Measurements from ENCODE around the gene PKP3. TPM values are rescaled to one million over a fixed set of nuclear protein-coding genes. Genes with fewer than 3 reads are reported as not detected.

The PKP3 gene
- total RNA-seq, 4 donors from 2014 or later: 0.55 to 1.3 TPM; not detected in 2

DNA sequence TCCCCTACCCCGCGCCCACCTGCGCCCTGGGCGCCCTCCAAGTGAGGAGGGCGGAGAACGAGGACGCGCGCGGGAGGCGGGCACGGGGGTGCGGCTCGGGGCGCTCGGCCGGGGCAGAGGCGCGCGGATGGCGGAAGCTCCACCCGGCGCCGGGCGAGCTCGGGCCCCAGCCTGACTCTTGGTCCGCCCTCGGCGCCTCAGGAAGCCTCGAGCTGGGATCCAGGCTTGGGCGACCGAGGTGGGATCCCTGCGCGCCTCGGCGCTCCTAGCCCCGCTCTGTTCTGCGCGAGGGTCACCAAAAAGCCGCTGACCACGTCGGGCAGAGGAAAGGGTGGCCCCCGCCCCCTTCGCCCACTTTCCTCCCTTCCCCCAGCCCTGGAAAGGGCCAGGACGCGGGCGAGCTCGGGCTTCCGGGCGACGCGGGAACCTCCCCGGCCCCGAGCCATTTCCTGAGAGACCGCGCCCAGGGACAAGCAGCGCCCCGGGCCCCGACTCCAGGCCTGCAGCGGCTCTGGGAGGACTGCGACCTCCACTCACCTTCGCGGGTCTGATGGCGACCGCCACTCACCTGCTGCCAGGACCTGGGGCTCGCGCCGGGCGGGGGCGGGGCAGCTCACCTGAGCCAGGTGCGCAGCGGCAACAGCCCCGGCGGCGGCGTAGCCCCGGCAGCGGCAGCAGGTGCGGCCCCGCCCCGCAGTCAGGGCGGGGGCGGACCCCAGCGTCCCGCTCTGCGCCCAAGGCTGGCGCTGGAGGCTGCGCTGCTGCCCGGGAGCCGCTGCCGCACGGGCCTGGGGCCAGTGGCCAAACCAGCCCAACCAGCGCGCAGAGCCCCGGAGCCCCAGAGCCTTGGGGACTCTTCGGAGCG lies 23.0 kb downstream of the PKP3 start:
- DNase-seq (no peak), ATAC-seq (peak; percentile 36 to 51)
- Histone ChIP-seq H3K9me3 (no peaks in the 10 kb centered on the region), H3K4me3 (peak overlapping the region; percentile 42 to 56 (median 50)), H3K4me1 (no peaks in the 10 kb centered on the region), H3K27ac (peak overlapping the region; percentile 60 to 74 (median 68)), H3K36me3 (no peaks in the 10 kb centered on the region), H3K27me3 (peaks cover 28 to 54% (median 39%) of the 10 kb centered on the region in 3 donors)
- TF ChIP-seq POLR2A (IDR thresholded peaks at IDR 0.05): peak; percentile 15 to 23
- TF ChIP-seq, protein P1, sequence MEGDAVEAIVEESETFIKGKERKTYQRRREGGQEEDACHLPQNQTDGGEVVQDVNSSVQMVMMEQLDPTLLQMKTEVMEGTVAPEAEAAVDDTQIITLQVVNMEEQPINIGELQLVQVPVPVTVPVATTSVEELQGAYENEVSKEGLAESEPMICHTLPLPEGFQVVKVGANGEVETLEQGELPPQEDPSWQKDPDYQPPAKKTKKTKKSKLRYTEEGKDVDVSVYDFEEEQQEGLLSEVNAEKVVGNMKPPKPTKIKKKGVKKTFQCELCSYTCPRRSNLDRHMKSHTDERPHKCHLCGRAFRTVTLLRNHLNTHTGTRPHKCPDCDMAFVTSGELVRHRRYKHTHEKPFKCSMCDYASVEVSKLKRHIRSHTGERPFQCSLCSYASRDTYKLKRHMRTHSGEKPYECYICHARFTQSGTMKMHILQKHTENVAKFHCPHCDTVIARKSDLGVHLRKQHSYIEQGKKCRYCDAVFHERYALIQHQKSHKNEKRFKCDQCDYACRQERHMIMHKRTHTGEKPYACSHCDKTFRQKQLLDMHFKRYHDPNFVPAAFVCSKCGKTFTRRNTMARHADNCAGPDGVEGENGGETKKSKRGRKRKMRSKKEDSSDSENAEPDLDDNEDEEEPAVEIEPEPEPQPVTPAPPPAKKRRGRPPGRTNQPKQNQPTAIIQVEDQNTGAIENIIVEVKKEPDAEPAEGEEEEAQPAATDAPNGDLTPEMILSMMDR (IDR thresholded peaks at IDR 0.05 in 4 of 5, conservative IDR thresholded peaks at IDR 0.05 in 1 of 5): no peak
- in situ Hi-C loops (cut with MboI; ENCODE audit: low sequenced_read_pairs in 4 of 4) (no loop called here), intact Hi-C loops (cut with DNase I; ENCODE audit: low total_unique reads) (no loop called here)

DNA sequence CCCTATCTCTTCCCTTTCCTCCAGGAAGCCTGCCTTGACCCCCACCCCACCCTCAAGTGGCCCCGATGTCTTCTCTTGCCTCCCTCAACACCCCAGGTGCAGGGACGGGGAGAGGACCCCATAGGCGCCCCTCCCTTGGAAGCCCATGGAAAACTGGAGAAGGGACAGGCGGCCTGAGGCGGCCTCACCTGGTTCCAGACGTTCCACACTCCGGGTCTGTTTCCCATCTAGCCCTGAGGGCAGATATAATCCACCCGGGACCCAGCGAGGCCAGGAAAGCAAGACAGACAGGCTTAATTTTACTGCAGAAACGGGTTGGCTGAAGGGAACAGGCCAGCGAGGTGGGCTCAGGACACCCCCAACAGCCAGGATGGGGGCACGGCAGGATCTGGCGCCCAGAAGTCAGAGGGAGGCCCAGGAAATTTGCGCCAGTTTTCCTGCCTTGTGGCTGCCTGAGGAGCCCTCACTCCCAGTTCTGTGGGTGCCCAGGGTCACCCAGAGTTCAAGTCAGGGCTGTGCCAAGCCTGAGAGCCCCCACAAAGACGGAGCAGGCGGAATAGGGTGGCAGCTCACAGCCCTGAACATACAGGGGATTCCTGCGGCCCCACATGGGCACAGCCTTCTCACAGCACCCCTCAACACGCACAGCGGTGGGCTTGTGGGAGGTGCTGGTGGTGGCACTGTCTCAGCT lies 23.8 kb downstream of the PKP3 start:
- H3K9me3 ChIP-seq: no peaks in the 10 kb centered on the region
- no peak overlapping the region for H3K27ac ChIP-seq
- DNase-seq (no peak), ATAC-seq (no peak)
- peaks cover 32 to 54% (median 39%) of the 10 kb centered on the region in 3 donors for H3K27me3 ChIP-seq
- intact Hi-C loops (cut with DNase I; ENCODE audit: low total_unique reads): no loop called here
- peak overlapping the region in 2 of 4 donors; percentile 51 to 56 for H3K4me3 ChIP-seq
- TF ChIP-seq, protein P1 (IDR thresholded peaks at IDR 0.05 in 4 of 5, conservative IDR thresholded peaks at IDR 0.05 in 1 of 5): no peak
- no peak for TF ChIP-seq POLR2A (IDR thresholded peaks at IDR 0.05)
- in situ Hi-C loops (cut with MboI; ENCODE audit: low sequenced_read_pairs in 4 of 4): no loop called here
- no peaks in the 10 kb centered on the region for H3K4me1 ChIP-seq
- no peaks in the 10 kb centered on the region for H3K36me3 ChIP-seq

DNA sequence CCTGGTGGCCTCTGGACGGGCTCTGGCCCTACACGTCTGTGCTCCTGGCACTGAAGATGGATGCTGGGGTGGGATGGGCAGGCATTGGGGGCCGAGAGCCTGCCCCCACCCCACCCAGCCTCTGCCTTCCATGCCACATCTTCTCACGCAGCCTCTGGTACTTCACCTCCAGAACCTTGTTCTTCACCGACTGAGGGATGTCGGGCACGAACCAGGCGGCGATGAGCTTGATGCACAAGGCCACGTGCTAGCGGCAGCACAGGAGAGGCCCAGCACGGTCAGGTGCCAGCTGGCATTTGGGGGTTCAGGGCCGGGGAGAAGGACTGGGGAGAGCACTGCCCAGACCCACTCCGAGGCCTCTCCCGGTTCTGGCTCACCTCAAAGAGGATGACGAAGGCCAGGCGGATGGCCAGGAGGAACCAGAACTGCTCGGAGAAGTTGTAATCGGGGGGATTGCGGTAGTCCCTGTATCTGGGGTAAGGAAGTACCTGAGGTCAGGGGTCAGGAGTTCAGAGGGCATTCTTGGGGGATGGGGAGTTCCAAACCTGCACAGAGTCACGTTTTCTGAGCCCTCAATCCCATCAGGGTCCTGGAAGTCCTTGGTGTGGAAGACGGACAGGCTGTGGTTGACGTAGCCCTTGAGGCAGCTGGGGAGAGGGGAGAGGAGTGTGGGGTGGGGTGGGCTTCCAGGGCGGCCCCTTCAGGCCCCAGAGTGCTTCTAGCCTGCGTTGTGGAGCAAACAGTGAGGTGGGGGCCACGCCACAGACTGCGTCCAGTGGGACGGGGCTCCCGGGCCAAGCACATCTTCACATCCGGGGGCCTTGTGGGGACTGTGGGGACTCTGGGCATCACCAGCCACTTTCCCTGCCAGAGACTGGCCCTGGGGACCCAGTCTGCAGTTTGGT lies 24.6 kb downstream of the PKP3 start:
- no peak overlapping the region for H3K27ac ChIP-seq
- ATAC-seq (no peak), DNase-seq (no peak)
- TF ChIP-seq, protein P1 (IDR thresholded peaks at IDR 0.05 in 4 of 5, conservative IDR thresholded peaks at IDR 0.05 in 1 of 5): no peak
- TF ChIP-seq POLR2A (IDR thresholded peaks at IDR 0.05): no peak
- intact Hi-C loops (cut with DNase I; ENCODE audit: low total_unique reads) (no loop called here), in situ Hi-C loops (cut with MboI; ENCODE audit: low sequenced_read_pairs in 4 of 4) (no loop called here)
- H3K9me3 ChIP-seq: no peaks in the 10 kb centered on the region
- H3K4me3 ChIP-seq: no peak overlapping the region
- H3K4me1 ChIP-seq: no peaks in the 10 kb centered on the region
- peaks cover 40 to 57% (median 44%) of the 10 kb centered on the region in 3 donors for H3K27me3 ChIP-seq
- H3K36me3 ChIP-seq: no peaks in the 10 kb centered on the region

DNA sequence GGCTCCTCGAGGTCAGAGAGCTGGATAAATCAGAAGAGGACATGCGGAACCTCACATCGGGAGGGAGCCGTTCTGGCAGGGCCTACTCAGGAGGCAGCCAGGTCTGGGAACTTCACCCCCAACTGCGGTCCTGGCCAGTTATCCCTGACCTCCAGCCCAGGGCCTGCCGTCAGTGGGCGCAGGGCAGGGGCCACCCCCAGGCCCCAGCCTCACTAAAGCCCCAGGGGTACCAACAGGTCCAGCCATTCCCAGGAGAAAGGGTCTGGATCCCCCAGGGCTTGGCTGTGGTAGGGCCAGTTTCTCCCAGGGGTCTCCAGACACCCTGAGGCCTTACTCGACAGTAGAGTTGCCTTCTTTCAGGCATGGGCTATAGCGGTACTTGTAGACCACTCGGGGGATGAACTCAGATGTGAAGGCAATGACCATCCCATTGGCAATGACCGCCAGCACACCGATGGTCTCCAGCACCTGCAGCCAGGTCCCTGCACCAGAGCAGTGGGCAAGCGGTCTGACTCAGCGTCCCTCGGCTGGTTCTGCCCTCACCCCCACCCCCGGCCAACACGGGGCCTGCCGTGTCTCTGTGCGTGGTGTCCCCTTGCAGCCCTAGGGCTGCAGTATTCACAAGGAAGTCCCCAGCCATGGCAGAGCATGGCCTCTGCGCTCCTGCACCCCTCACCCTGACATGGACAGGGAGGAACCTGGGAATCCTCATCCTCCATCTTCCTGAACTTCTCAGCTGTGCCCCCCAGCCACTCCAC lies 25.4 kb downstream of the PKP3 start:
- TF ChIP-seq POLR2A (IDR thresholded peaks at IDR 0.05): no peak
- TF ChIP-seq, protein P1 (IDR thresholded peaks at IDR 0.05 in 4 of 5, conservative IDR thresholded peaks at IDR 0.05 in 1 of 5): no peak
- no peak for ATAC-seq
- no peaks in the 10 kb centered on the region for H3K4me1 ChIP-seq
- H3K9me3 ChIP-seq: no peaks in the 10 kb centered on the region
- no peak for DNase-seq
- H3K27ac ChIP-seq: no peak overlapping the region
- intact Hi-C loops (cut with DNase I; ENCODE audit: low total_unique reads) (no loop called here), in situ Hi-C loops (cut with MboI; ENCODE audit: low sequenced_read_pairs in 4 of 4) (no loop called here)
- peaks cover 48 to 65% (median 52%) of the 10 kb centered on the region in 3 donors for H3K27me3 ChIP-seq
- H3K4me3 ChIP-seq: no peak overlapping the region
- H3K36me3 ChIP-seq: no peaks in the 10 kb centered on the region
